GM13976 (cell line): ENCODE measurements around the gene LMO7.

ENCODE experiments used
- DNase-seq: peaks from one replicate; pipeline ENCODE4 v3.0.0; 2012; ENCODE audit warnings: low spot score
- CTCF ChIP-seq: IDR thresholded peaks from 2 replicates; pipeline ENCODE4 v1.5.1; 2012; ENCODE audit warnings: borderline replicate concordance, mild to moderate bottlenecking; ENCODE audit not compliant: insufficient read depth; ENCODE audit errors: extremely low read depth, missing control alignments, control extremely low read depth
- in situ Hi-C: fragments of 300-500 bp; cut with MboI; formaldehyde crosslinking; loops from one replicate; pipeline ENCODE4 v1.12.0; 2022; ENCODE audit warnings: low sequenced_read_pairs, mixed read lengths, inconsistent platforms; ENCODE audit not compliant: unreplicated experiment

The LMO7 gene

GRCh38 chr13:75801388-75801945 is 165.3 kb downstream of the LMO7 start:
- in situ Hi-C loops, result no loop called here
- no peak for TF ChIP-seq CTCF
- no peak for DNase-seq

- in situ Hi-C loops, result no loop called here
- DNase-seq, result no peak
- TF ChIP-seq CTCF, result no peak
Measured at GRCh38 chr13:75802161-75802560, 166.0 kb downstream of the LMO7 start.

GRCh38 chr13:75803164-75803611 is 167.1 kb downstream of the LMO7 start:
- DNase-seq, result no peak
- TF ChIP-seq CTCF, result no peak
- in situ Hi-C loops, result no loop called here

GRCh38 chr13:75804054-75804453 is 167.9 kb downstream of the LMO7 start:
- no peak for TF ChIP-seq CTCF
- no peak for DNase-seq
- in situ Hi-C loops, result no loop called here

GRCh38 chr13:75804605-75805004 is 168.5 kb downstream of the LMO7 start:
- TF ChIP-seq CTCF, result no peak
- in situ Hi-C loops, result no loop called here
- no peak for DNase-seq

- in situ Hi-C loops, result no loop called here
- no peak for TF ChIP-seq CTCF
- no peak for DNase-seq
Measured at GRCh38 chr13:75806117-75806516, 170.0 kb downstream of the LMO7 start.
